ENCODE measurements around the gene HK1. TPM values are rescaled to one million over a fixed set of nuclear protein-coding genes. Genes with fewer than 3 reads are reported as not detected.

Gene HK1
- total RNA-seq, 2 donors from 2014 or later, result 186 to 228 TPM

DNA sequence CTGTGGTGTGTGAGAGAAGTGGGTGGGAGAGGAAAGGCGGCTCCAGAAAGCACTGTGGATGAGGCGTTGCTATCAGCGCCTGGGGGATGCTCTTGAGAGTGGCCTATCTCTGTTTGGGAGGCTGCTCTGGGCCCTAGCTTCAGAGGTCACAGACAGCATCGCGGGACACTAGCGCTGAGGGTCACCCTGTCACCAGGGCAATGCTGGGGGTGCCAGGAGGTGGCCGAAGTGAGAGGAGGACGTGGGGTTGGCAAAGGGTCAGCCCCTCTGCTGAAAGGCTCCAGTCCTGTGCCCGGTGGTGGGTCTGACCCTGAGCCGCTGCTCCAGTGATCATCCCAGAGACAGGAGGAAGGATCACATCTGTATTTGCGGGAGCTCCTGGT is 141.4 kb downstream of the HK1 start:
- DNase-seq (ENCODE audit: low spot score), result no peak
- Histone ChIP-seq H3K9me3 (no peaks in the 10 kb centered on the region), H3K36me3 (no peaks in the 10 kb centered on the region), H3K27ac (no peak overlapping the region), H3K27me3 (no peaks in the 10 kb centered on the region), H3K4me1 (peaks cover 0 to 12% of the 10 kb centered on the region in 2 donors), H3K4me3 (no peak overlapping the region)
- TF ChIP-seq, protein P1, sequence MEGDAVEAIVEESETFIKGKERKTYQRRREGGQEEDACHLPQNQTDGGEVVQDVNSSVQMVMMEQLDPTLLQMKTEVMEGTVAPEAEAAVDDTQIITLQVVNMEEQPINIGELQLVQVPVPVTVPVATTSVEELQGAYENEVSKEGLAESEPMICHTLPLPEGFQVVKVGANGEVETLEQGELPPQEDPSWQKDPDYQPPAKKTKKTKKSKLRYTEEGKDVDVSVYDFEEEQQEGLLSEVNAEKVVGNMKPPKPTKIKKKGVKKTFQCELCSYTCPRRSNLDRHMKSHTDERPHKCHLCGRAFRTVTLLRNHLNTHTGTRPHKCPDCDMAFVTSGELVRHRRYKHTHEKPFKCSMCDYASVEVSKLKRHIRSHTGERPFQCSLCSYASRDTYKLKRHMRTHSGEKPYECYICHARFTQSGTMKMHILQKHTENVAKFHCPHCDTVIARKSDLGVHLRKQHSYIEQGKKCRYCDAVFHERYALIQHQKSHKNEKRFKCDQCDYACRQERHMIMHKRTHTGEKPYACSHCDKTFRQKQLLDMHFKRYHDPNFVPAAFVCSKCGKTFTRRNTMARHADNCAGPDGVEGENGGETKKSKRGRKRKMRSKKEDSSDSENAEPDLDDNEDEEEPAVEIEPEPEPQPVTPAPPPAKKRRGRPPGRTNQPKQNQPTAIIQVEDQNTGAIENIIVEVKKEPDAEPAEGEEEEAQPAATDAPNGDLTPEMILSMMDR (IDR thresholded peaks at IDR 0.05), result no peak

DNA sequence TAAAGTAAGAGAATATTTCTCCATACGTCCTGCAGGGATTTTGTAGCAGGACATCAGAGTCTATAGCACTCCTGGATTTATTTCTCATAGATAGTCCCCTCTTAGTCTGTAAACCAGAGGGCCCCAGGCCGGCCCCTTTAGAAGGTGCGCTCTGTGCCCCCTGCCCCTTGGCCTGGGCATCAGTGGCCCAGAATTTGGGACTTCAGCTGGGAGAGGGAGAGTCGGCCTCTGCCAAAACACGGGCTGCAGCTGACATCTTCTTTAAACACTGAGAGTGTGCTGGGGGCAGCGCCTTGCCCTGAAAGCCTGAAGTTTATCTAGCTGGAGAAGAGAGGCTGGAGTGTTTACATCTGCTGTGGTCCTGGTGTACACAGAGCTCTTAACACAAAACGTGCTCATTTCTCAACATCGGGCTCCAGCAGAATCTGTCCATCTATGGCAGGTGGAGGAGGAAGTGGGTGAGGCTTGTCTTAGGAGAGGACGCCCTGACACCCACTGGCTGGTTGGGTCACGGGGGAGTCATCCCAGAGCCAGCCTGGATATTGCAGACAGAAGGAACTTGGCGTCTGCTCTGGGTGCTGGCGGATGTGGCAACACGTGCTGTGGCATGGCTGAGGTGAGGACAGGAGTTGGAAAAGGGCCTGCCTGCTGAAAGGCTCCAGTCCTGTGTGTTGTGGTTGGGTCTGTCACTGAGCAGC is 143.5 kb downstream of the HK1 start:
- H3K4me3 ChIP-seq, result no peak overlapping the region
- no peaks in the 10 kb centered on the region for H3K27me3 ChIP-seq
- peak overlapping the region; percentile 57 to 73 for H3K27ac ChIP-seq
- TF ChIP-seq, protein P1 (IDR thresholded peaks at IDR 0.05), result no peak
- H3K36me3 ChIP-seq, result no peaks in the 10 kb centered on the region
- no peaks in the 10 kb centered on the region for H3K9me3 ChIP-seq
- peaks cover 0 to 12% of the 10 kb centered on the region in 2 donors for H3K4me1 ChIP-seq
- DNase-seq (ENCODE audit: low spot score), result peak; percentile 82

DNA sequence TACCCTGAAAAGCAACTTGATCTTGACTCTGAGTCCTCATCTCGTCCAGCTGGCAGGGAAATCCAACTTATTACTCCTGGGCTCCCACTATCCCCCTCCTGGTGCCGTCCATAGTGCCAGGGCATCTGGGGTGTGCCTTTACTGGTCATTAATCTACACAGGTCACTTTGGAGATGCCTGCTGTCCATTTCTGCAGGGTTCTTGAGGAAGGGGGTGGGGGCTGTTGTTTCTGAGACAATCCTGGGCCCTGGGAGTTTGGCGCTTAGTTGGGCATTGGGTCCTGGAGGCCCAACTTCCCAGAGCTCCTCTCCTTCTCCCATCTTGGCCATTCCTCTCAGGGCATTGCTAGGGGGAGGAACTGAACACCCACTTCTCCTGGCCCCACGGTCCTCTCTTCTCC is 144.4 kb downstream of the HK1 start:
- Histone ChIP-seq H3K27me3 (no peaks in the 10 kb centered on the region), H3K9me3 (no peaks in the 10 kb centered on the region), H3K4me1 (peaks cover 0 to 12% of the 10 kb centered on the region in 2 donors), H3K4me3 (no peak overlapping the region), H3K27ac (peak overlapping the region in 1 of 2 donors; percentile 73), H3K36me3 (no peaks in the 10 kb centered on the region)
- DNase-seq (ENCODE audit: low spot score), result no peak
- TF ChIP-seq, protein P1 (IDR thresholded peaks at IDR 0.05), result no peak

DNA sequence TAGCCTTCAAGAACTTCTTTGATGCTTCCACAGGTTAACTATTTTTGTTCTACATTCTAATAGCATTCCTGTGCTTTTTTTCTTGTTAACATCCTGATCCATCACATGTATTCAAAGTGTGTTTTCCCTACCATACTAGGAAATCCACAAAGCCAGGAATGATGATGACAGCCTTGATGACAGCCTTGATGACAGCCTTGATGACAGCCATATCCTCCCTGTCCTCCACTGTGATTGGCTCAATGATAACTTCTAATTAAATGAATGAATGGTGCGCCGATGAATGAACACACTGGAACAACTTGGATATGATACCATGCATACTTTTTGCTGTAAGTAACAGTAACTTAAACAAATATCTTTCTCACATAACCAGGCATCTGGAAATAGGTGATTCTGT is 146.7 kb downstream of the HK1 start:
- peaks cover 0 to 12% of the 10 kb centered on the region in 2 donors for H3K4me1 ChIP-seq
- TF ChIP-seq, protein P1 (IDR thresholded peaks at IDR 0.05), result no peak
- H3K4me3 ChIP-seq, result no peak overlapping the region
- H3K36me3 ChIP-seq, result no peaks in the 10 kb centered on the region
- H3K27ac ChIP-seq, result no peak overlapping the region
- no peaks in the 10 kb centered on the region for H3K27me3 ChIP-seq
- H3K9me3 ChIP-seq, result no peaks in the 10 kb centered on the region
- DNase-seq (ENCODE audit: low spot score), result no peak

DNA sequence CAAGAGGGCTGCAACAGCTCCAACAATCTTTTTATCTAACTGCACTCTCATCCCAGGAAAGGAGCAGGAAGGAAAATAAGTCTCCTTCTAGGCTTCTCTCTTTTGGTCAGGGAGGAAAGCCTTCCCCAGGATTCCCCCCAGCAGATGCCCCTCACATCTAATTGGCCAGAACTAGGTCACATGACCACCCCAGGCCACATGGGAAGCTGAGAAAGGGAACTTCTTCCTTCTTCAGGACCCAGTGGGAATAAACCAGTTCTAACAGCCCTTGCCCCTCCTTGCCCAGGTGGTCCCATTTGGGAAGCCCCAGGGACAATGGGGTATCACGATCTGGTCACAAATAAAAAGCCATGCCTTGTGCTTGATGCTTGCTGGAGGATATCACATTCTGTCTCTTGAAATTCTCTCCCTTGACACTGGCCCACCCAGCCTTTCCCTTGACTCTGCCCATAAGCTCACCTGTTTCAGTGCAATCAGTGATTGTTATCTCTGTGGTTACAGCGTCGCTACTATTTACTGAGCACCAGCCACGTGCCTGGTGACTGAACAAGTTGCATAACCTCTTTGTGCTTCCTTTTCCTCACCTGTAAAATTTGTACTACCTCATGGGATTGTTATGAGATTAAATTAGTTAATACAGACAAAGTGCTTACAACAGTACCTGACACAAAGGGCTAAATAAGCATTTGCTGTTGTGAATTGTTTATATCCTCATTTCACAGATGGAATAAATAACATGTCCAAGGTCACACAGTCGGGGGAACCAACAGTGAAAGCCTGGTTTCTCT is 147.4 kb downstream of the HK1 start:
- H3K4me1 ChIP-seq, result peaks cover 0 to 12% of the 10 kb centered on the region in 2 donors
- H3K4me3 ChIP-seq, result no peak overlapping the region
- no peaks in the 10 kb centered on the region for H3K27me3 ChIP-seq
- no peak overlapping the region for H3K27ac ChIP-seq
- no peaks in the 10 kb centered on the region for H3K36me3 ChIP-seq
- no peaks in the 10 kb centered on the region for H3K9me3 ChIP-seq
- no peak for DNase-seq (ENCODE audit: low spot score)
- TF ChIP-seq, protein P1 (IDR thresholded peaks at IDR 0.05), result no peak
